A549 (cell line): ENCODE results near the gene ZSCAN2. TPM values are rescaled to one million over a fixed set of nuclear protein-coding genes. Genes with fewer than 3 reads are reported as not detected.

Experiments used
- ATAC-seq, 2 experiments: fragments of 200-7000 bp in 1 of 2; fragments of >200 bp in 1 of 2; cut with Nextera tagmentation in 1 of 2; cut with Tn5 transposase in 1 of 2; 3 replicates each; pipeline versions ENCODE4 v1.8.0 to v1.9.1; 2018 to 2020; ENCODE audit warnings: mild to moderate bottlenecking in 1 of 2, moderate library complexity in 1 of 2
- CTCF ChIA-PET: fragments of 300-600 bp; sonication (Branson Sonifier 250); formaldehyde crosslinking; extraction: SDS; loops from one replicate; lab custom pipeline; 2021; ENCODE audit warnings: antibody characterized with exemption, inconsistent platforms; lab: Yijun Ruan, JAX
- POLR2A ChIA-PET: fragments of 350-600 bp; formaldehyde crosslinking; extraction: SDS; loops from one replicate; lab custom pipeline; 2021; ENCODE audit warnings: antibody characterized with exemption, inconsistent platforms; lab: Yijun Ruan, JAX
- DNase-seq, 2 experiments: peaks; one replicate each; pipeline versions ENCODE4 v3.0.0 to v3.0.0-alpha.2; 2011 to 2016; ENCODE audit warnings: low read depth in 1 of 2, low spot score in 1 of 2
- FAIRE-seq: peaks from 2 replicates; lab custom pipeline; 2011; peaks lifted over from hg19 to GRCh38; lab: Jason Lieb, UNC
- H3K27ac ChIP-seq, 2 experiments: fragments of >200 bp; sonication (Bioruptor Twin); formaldehyde crosslinking; 3 replicates each; pipeline ENCODE4 v1.5.1; 2016 to 2017
- H3K4me1 ChIP-seq: fragments of >200 bp; sonication (Bioruptor Twin); formaldehyde crosslinking; 3 replicates; pipeline ENCODE4 v1.6.1; 2016
- H3K4me2 ChIP-seq: fragments of >200 bp; sonication (Bioruptor Twin); formaldehyde crosslinking; 3 replicates; pipeline ENCODE4 v1.6.1; 2016
- H3K4me3 ChIP-seq: fragments of >200 bp; sonication (Bioruptor Twin); formaldehyde crosslinking; 3 replicates; pipeline ENCODE4 v1.5.1; 2016
- H3K9me3 ChIP-seq: fragments of >200 bp; sonication (Bioruptor Twin); formaldehyde crosslinking; 3 replicates; pipeline ENCODE4 v1.6.1; 2016
- BCL3 ChIP-seq: fragments of >200 bp; sonication (Bioruptor Twin); formaldehyde crosslinking; IDR thresholded peaks from 3 replicates; pipeline ENCODE4 v1.6.1; 2016
- CBX2 ChIP-seq: fragments of 200-600 bp; sonication (generic); IDR thresholded peaks from 2 replicates; pipeline ENCODE4 v1.6.1; 2016; ENCODE audit warnings: low read depth, mild to moderate bottlenecking, borderline replicate concordance
- CBX8 ChIP-seq: fragments of 200-600 bp; sonication (generic); IDR thresholded peaks from 2 replicates; pipeline ENCODE4 v1.6.1; 2016
- CEBPB ChIP-seq, 2 experiments: fragments of >200 bp in 1 of 2; sonication (Bioruptor Twin) in 1 of 2; formaldehyde crosslinking in 1 of 2; IDR thresholded peaks; 2 replicates each; pipeline ENCODE4 v1.6.1; 2012 to 2016
- CHD4 ChIP-seq: fragments of 200-600 bp; sonication (generic); IDR thresholded peaks from 2 replicates; pipeline ENCODE4 v1.6.1; 2016; ENCODE audit warnings: antibody characterized with exemption, mild to moderate bottlenecking, borderline replicate concordance
- EHF ChIP-seq: fragments of 250-450 bp; sonication (Bioruptor Pico); IDR thresholded peaks from 2 replicates; pipeline ENCODE4 v1.5.0; 2020; ENCODE audit warnings: mild to moderate bottlenecking
- EHMT2 ChIP-seq: fragments of 200-600 bp; sonication (generic); IDR thresholded peaks from 2 replicates; pipeline ENCODE4 v1.6.1; 2016; ENCODE audit warnings: antibody characterized with exemption, low read depth, mild to moderate bottlenecking, moderate library complexity
- EP300 ChIP-seq, 2 experiments: fragments of >200 bp; sonication (Bioruptor Twin); formaldehyde crosslinking; IDR thresholded peaks; 2 replicates in 1 of 2; 3 replicates in 1 of 2; pipeline ENCODE4 v1.6.1; 2016 to 2017
- ESRRA ChIP-seq: fragments of 150-350 bp; IDR thresholded peaks from 2 replicates; pipeline ENCODE4 v1.6.1; 2014; ENCODE audit warnings: mild to moderate bottlenecking, low read length, borderline replicate concordance
- HMGXB4 ChIP-seq: fragments of 250-450 bp; sonication (Bioruptor Pico); IDR thresholded peaks from 2 replicates; pipeline ENCODE4 v1.5.0; 2021; ENCODE audit warnings: mild to moderate bottlenecking, moderate library complexity, borderline replicate concordance
- MAFK ChIP-seq: fragments of 450-650 bp; IDR thresholded peaks from 2 replicates; pipeline ENCODE4 v1.6.1; 2014; ENCODE audit not compliant: partially characterized antibody
- MAZ ChIP-seq: fragments of 150-350 bp; IDR thresholded peaks from 2 replicates; pipeline ENCODE4 v1.6.1; 2014; ENCODE audit warnings: antibody characterized with exemption, low read depth, low read length, borderline replicate concordance
- MYC ChIP-seq: IDR thresholded peaks from 2 replicates; pipeline ENCODE4 v1.6.1; 2012; ENCODE audit warnings: mild to moderate bottlenecking, inconsistent platforms, low read length, improper control_type of control experiment, borderline replicate concordance
- NFE2L2 ChIP-seq: fragments of 150-350 bp; conservative IDR thresholded peaks from 2 replicates; pipeline ENCODE4 v1.6.1; 2014; ENCODE audit warnings: low read length
- NPAS2 ChIP-seq: fragments of 250-450 bp; sonication (Bioruptor Pico); IDR thresholded peaks from 2 replicates; pipeline ENCODE4 v1.8.0; 2022; ENCODE audit warnings: mild to moderate bottlenecking, moderate library complexity, borderline replicate concordance
- NR3C1 ChIP-seq: fragments of >200 bp; sonication (Bioruptor Twin); formaldehyde crosslinking; IDR thresholded peaks from 3 replicates; pipeline ENCODE4 v1.6.1; 2017
- PBX3 ChIP-seq: IDR thresholded peaks from 2 replicates; pipeline ENCODE4 v1.6.1; 2012
- POLR2AphosphoS2 ChIP-seq: conservative IDR thresholded peaks from 2 replicates; pipeline ENCODE4 v1.6.1; 2012; ENCODE audit warnings: low read length, improper control_type of control experiment, inconsistent platforms
- RAD21 ChIP-seq, 2 experiments: fragments of >200 bp in 1 of 2; sonication (Bioruptor Twin) in 1 of 2; formaldehyde crosslinking in 1 of 2; IDR thresholded peaks in 1 of 2; conservative IDR thresholded peaks in 1 of 2; 2 replicates in 1 of 2; 3 replicates in 1 of 2; pipeline ENCODE4 v1.6.1; 2012 to 2018; ENCODE audit warnings: inconsistent platforms in 1 of 2
- RCOR1 ChIP-seq: fragments of 150-350 bp; IDR thresholded peaks from 2 replicates; pipeline ENCODE4 v1.6.1; 2014; ENCODE audit warnings: antibody characterized with exemption, low read length, low read depth
- REST ChIP-seq: fragments of 200-600 bp; sonication (generic); IDR thresholded peaks from 2 replicates; pipeline ENCODE4 v1.6.1; 2016; ENCODE audit warnings: antibody characterized with exemption, mild to moderate bottlenecking, moderate library complexity
- RNF2 ChIP-seq: fragments of 200-600 bp; sonication (generic); IDR thresholded peaks from 2 replicates; pipeline ENCODE4 v1.6.1; 2016; ENCODE audit warnings: low read depth, mild to moderate bottlenecking, antibody characterized with exemption, moderate library complexity, borderline replicate concordance
- SMC3 ChIP-seq: fragments of >200 bp; sonication (Bioruptor Twin); formaldehyde crosslinking; IDR thresholded peaks from 3 replicates; pipeline ENCODE4 v1.6.1; 2018; ENCODE audit warnings: inconsistent platforms
- TFCP2L1 ChIP-seq: fragments of 250-450 bp; sonication (Bioruptor Pico); IDR thresholded peaks from 2 replicates; pipeline ENCODE4 v1.5.0; 2021; ENCODE audit warnings: mild to moderate bottlenecking
- ZSCAN20 ChIP-seq: fragments of 250-450 bp; sonication (Bioruptor Pico); IDR thresholded peaks from 2 replicates; pipeline ENCODE4 v1.8.0; 2022; ENCODE audit warnings: mild to moderate bottlenecking, moderate library complexity
- WGBS: methylation state at CpG from one replicate; pipeline ENCODE4 v1.1.6; 2017; ENCODE audit errors: missing lambda C conversion rate; 5-methylcytosine and 5-hydroxymethylcytosine counted together
- polyA plus RNA-seq, 4 experiments: library from polyadenylated mRNA; depleted of rRNA in 3 of 4; stranded (reverse); fragments of >200 nt; fragmentation: RNase III in 1 of 4; extraction: RNeasy Plus Mini Kit Qiagen cat#74134 plus additional on column Dnase treatment in 1 of 4; gene quantifications; 2 replicates in 3 of 4; 3 replicates in 1 of 4; pipeline ENCODE4 v1.2.3, GENCODE V29; 2011 to 2017

The ZSCAN2 gene
- polyA plus RNA-seq, 2 of the 4 experiments (the other 2 are of a cell fraction) = 16.5 to 17.5 TPM

- POLR2A ChIA-PET = interaction anchor here (2.5 kb wide), 1 partner anchor 8 kb away, joined by 10 read pairs; the partner anchor contains the start of gene WDR73
These were observed 44.7 kb downstream of the ZSCAN2 start for GRCh38 chr15:84645496-84645895.

GRCh38 chr15:84645997-84646396 is 45.2 kb downstream of the ZSCAN2 start:
- no peak overlapping the region for H3K27ac ChIP-seq
- WGBS = 90% methylated on average over 10 of the region's 10 CpGs

More at GRCh38 chr15:84645496-84645895, 44.7 kb downstream of the ZSCAN2 start:
- FAIRE-seq (no peak), ATAC-seq (peak in 1 of 2 experiments; percentile 5; a peak in 2 of 6 replicates), DNase-seq (no peak)
- no peak overlapping the region for H3K4me3 ChIP-seq
- H3K4me1 ChIP-seq = no peaks in the 10 kb centered on the region
- TF ChIP-seq BCL3 (0 out of 3 replicates have a peak, but pooled peaks have one; percentile 18), CBX2 (no peak), TFCP2L1 (no peak)
- H3K4me2 ChIP-seq = no peak overlapping the region
- CTCF ChIA-PET = interaction anchor here (1.2 to 4.5 kb wide), 4 partner anchors 8 to 75 kb away, joined by 3 to 19 read pairs (median 6); partner anchors contain the start of gene WDR73
- no peaks in the 10 kb centered on the region for H3K9me3 ChIP-seq
- no peak overlapping the region for H3K27ac ChIP-seq
- 96% methylated on average over 10 of the region's 10 CpGs for WGBS

GRCh38 chr15:84647726-84648125 is 46.9 kb downstream of the ZSCAN2 start:
- POLR2A ChIA-PET = no interaction called here
- Histone ChIP-seq H3K4me3 (no peak overlapping the region), H3K4me1 (peaks cover 17% of the 10 kb centered on the region), H3K9me3 (no peaks in the 10 kb centered on the region), H3K4me2 (no peak overlapping the region)
- no peak for DNase-seq
- CTCF ChIA-PET = interaction anchor here (0.9 to 4.0 kb wide), 10 partner anchors 11 to 306 kb away, joined by 3 to 18 read pairs (median 6); partner anchors contain the start of genes NMB and ZSCAN2
- TF ChIP-seq NR3C1 (no peak), EP300 (IDR thresholded peaks at IDR 0.05) (no peak), MAZ (no peak), POLR2AphosphoS2 (no peak), EHF (CRISPR knock-in tag) (no peak), MYC (no peak), MAFK (no peak), ZSCAN20 (CRISPR knock-in tag) (no peak), CBX8 (no peak), NPAS2 (CRISPR knock-in tag) (no peak), REST (no peak), RNF2 (no peak), EHMT2 (no peak), HMGXB4 (CRISPR knock-in tag) (no peak), RCOR1 (no peak)
- TF ChIP-seq, all 56 proteins: peak for 0
- H3K27ac ChIP-seq = no peak overlapping the region
- ATAC-seq (no peak), FAIRE-seq (no peak)

More at GRCh38 chr15:84645997-84646396, 45.2 kb downstream of the ZSCAN2 start:
- ChIA-PET POLR2A (interaction anchor here (2.5 kb wide), 1 partner anchor 8 kb away, joined by 10 read pairs; the partner anchor contains the start of gene WDR73), CTCF (interaction anchor here (0.6 to 4.5 kb wide), 8 partner anchors 7 to 282 kb away, joined by 3 to 19 read pairs (median 6); partner anchors contain the start of genes WDR73 and ZSCAN2)
- FAIRE-seq (no peak), DNase-seq (no peak), ATAC-seq (peak in 1 of 2 experiments; percentile 14; a peak in 2 of 6 replicates)
- no peak overlapping the region for H3K4me3 ChIP-seq
- H3K9me3 ChIP-seq = no peaks in the 10 kb centered on the region
- H3K4me1 ChIP-seq = peaks cover under 1% of the 10 kb centered on the region; the same call in 1 of the 3 replicates
- H3K4me2 ChIP-seq = no peak overlapping the region
- no peak for TF ChIP-seq CHD4
- no peak for TF ChIP-seq ESRRA
- TF ChIP-seq MAZ = no peak
- TF ChIP-seq PBX3 = no peak
- TF ChIP-seq CBX8 = no peak
- no peak for TF ChIP-seq SMC3
- TF ChIP-seq NFE2L2 = no peak
- TF ChIP-seq CEBPB (IDR thresholded peaks at IDR 0.05) = no peak
- no peak for TF ChIP-seq RAD21 (conservative IDR thresholded peaks at IDR 0.05 in 1 of 2, IDR thresholded peaks at IDR 0.05 in 1 of 2)
- TF ChIP-seq, all 56 proteins: peak for 0
